Thyroid gland (tissue), 4 donors: Measurements from ENCODE around the gene AP1B1.

ENCODE experiments used
- CTCF ChIP-seq, 6 experiments: fragments of 200-600 bp in 3 of 6; fragments of 450-650 bp in 3 of 6; sonication (generic) in 3 of 6; IDR thresholded peaks; one replicate each; pipeline ENCODE4 v1.5.1; 2016 to 2019; ENCODE audit warnings: antibody characterized with exemption in 6 of 6, mild to moderate bottlenecking in 2 of 6, inconsistent platforms in 1 of 6, moderate library complexity in 1 of 6
- POLR2A ChIP-seq, 2 donors: fragments of 450-650 bp; IDR thresholded peaks; one replicate each; pipeline ENCODE4 v1.6.1; 2017; ENCODE audit warnings: antibody characterized with exemption in 2 of 2, mild to moderate bottlenecking in 2 of 2, moderate library complexity in 1 of 2

DNA sequence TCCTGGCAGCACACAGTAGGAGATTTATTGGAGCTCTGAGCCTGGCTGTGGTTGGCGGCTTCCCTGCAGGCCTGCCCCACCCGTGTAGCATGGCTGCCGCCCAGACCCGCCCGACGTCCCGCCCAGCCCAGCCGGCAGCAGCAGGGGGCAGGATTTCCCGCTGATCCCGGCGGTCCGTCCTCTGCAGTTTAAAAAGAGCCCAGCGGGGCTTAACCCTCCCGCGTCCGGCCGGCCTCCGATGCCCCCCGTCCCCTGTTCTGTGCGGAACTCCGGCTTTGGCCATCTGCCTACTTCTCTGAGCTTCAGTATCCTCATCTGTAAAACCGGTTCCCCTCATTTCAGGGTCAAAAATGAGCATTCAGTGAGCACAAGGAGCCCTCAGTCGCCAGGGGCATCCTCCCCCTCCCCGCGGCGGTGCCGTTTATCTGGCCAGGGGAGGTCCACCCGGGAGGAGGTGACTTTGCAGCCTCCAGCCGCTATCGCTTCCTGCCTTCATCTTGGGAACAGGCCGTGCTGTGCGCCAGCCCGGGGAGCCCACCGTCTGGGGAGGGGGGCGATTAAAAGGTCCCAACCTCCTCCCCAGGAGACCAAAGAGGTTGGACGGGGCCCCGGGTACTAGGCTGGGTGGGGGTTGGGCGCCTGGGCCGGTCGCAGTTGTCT, 82.1 kb downstream of the AP1B1 start, which contains the start of gene GAS2L1:
- TF ChIP-seq CTCF (IDR thresholded peaks at IDR 0.05) (peak; percentile 29 to 64 (median 50)), POLR2A (IDR thresholded peaks at IDR 0.05) (no peak)
